Mesothelial cell of epicardium (in vitro differentiated cells): ENCODE measurements around the gene SLC2A4RG. TPM values are rescaled to one million over a fixed set of nuclear protein-coding genes. Genes with fewer than 3 reads are reported as not detected.

Source experiments
- DNase-seq, 2 experiments: peaks; one replicate each; pipeline ENCODE4 v3.0.0; 2021; ENCODE audit warnings: low spot score in 2 of 2; ENCODE audit not compliant: unreplicated experiment in 2 of 2
- H3K27ac Mint-ChIP-seq: 2 replicates; pipeline ENCODE4 v1.8.0; 2021; ENCODE audit warnings: mixed read lengths
- H3K27me3 Mint-ChIP-seq: 2 replicates; pipeline ENCODE4 v1.8.0; 2021; ENCODE audit warnings: low read depth, mixed read lengths
- H3K36me3 Mint-ChIP-seq: 2 replicates; pipeline ENCODE4 v1.8.0; 2021; ENCODE audit warnings: mixed read lengths
- H3K4me1 Mint-ChIP-seq: 2 replicates; pipeline ENCODE4 v1.8.0; 2021; ENCODE audit warnings: mixed read lengths
- H3K4me3 Mint-ChIP-seq: 2 replicates; pipeline ENCODE4 v1.8.0; 2021; ENCODE audit warnings: mild to moderate bottlenecking, moderate library complexity, mixed read lengths
- H3K9me3 Mint-ChIP-seq: 2 replicates; pipeline ENCODE4 v1.8.0; 2021; ENCODE audit warnings: mixed read lengths
- total RNA-seq: library from RNA; stranded (reverse); gene quantifications from 3 replicates; pipeline ENCODE4 v1.2.1, GENCODE V29; 2021
- TF ChIP-seq, protein P1 (sequence below): fragments of 200-600 bp; sonication (generic); IDR thresholded peaks from one replicate; pipeline ENCODE4 v1.5.0; 2021; ENCODE audit warnings: antibody characterized with exemption; ENCODE audit not compliant: unreplicated experiment

Gene SLC2A4RG
- total RNA-seq, 1 donor from 2014 or later: 122 TPM

DNA sequence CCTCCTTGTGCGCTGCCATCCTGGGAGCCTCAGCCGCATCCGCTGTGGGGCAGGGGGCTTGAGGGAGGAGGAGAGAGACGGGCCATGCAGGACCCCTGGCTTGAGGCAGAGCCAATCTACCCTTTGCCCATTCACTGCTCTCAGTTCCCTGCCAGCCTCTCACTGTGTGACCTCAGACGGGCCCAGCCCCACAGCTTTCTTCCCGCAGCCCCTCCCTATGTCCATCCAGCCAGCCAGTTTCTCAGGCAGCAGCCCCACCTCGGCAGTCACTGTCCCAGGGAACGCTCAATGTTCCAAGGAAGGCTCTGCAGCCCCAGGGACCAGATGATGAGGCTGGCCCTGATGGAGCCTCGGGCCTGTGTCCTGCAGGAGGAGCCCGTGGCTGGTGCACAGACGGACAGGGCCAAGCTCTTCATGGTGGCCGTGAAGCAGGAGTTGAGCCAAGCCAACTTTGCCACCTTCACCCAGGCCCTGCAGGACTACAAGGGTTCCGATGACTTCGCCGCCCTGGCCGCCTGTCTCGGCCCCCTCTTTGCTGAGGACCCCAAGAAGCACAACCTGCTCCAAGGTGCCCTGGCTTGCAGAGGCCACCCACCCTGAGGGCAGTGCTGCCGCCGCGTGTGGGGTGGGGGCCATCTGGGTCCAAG lies 47.0 kb upstream of the SLC2A4RG start:
- H3K4me3 Mint-ChIP-seq: no peak overlapping the region
- H3K27ac Mint-ChIP-seq: peak overlapping the region; percentile 50

DNA sequence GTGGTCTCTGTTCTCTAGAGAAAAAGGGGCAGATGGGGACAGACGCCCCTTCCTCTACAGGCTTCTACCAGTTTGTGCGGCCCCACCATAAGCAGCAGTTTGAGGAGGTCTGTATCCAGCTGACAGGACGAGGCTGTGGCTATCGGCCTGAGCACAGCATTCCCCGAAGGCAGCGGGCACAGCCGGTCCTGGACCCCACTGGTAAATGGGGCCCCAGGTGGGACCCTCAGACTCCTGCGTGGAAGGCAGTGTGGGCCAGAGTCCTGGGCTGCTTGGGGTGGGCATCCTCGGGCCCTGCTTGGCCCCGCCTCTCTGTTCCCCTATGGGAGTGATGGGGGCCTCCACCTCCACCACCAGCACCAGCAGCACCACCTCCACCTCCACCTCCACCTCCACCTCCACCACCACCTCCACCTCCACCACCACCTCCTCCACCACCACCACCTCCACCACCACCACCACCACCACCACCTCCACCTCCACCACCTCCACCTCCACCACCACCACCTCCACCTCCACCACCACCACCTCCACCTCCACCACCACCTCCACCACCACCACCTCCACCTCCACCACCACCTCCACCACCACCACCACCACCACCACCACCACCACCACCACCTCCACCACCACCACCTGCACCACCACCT lies 46.4 kb upstream of the SLC2A4RG start:
- Mint-ChIP-seq H3K36me3 (peaks cover 7% of the 10 kb centered on the region), H3K9me3 (no peaks in the 10 kb centered on the region), H3K4me3 (no peak overlapping the region), H3K4me1 (no peaks in the 10 kb centered on the region), H3K27ac (no peak overlapping the region), H3K27me3 (no peaks in the 10 kb centered on the region)
- TF ChIP-seq, protein P1, sequence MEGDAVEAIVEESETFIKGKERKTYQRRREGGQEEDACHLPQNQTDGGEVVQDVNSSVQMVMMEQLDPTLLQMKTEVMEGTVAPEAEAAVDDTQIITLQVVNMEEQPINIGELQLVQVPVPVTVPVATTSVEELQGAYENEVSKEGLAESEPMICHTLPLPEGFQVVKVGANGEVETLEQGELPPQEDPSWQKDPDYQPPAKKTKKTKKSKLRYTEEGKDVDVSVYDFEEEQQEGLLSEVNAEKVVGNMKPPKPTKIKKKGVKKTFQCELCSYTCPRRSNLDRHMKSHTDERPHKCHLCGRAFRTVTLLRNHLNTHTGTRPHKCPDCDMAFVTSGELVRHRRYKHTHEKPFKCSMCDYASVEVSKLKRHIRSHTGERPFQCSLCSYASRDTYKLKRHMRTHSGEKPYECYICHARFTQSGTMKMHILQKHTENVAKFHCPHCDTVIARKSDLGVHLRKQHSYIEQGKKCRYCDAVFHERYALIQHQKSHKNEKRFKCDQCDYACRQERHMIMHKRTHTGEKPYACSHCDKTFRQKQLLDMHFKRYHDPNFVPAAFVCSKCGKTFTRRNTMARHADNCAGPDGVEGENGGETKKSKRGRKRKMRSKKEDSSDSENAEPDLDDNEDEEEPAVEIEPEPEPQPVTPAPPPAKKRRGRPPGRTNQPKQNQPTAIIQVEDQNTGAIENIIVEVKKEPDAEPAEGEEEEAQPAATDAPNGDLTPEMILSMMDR: no peak
- DNase-seq: no peak

More for the DNA sequence above, 47.0 kb upstream of the SLC2A4RG start:
- peaks cover 7% of the 10 kb centered on the region for H3K36me3 Mint-ChIP-seq
- DNase-seq: no peak
- H3K27me3 Mint-ChIP-seq: no peaks in the 10 kb centered on the region
- no peaks in the 10 kb centered on the region for H3K4me1 Mint-ChIP-seq
- H3K9me3 Mint-ChIP-seq: no peaks in the 10 kb centered on the region
- TF ChIP-seq, protein P1: no peak

DNA sequence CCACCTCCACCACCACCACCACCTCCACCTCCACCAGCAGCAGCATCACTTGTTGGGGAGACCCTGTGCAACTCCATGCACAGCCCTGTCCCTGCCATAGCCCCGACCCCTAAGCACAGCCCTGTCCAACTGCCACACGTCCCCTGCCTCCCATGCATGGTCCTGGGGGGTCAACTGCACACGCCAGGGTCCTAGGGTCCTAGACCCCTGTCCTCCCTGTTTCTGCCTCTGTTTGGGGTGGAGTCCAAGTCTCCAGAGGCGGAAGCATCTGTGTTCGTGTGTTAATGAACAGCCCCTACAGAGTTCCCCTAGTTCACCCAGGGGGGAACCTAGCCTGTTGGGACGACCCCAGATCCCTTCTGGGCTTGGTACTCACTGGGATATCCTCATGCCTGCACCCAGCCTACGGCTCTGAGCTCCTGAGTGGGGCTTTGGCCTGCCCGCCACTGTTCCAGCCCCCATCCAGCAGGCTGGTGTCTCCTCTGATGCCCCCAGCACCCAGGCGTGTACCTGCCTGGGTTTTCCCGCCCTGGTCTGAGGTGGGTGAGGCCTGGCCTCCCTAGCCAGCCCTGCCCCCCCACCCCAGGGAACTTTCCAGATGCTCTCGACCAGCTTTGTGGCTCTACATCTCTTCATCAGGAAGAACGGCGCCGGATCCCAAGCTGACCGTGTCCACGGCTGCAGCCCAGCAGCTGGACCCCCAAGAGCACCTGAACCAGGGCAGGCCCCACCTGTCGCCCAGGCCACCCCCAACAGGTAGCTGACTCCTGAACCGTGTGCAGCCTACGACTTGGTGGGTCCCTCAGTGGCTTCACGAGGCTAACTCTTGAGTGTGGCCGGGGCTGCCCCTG lies 45.6 kb upstream of the SLC2A4RG start:
- peak overlapping the region; percentile 16 for H3K27ac Mint-ChIP-seq
- H3K27me3 Mint-ChIP-seq: no peaks in the 10 kb centered on the region
- H3K36me3 Mint-ChIP-seq: peaks cover 7% of the 10 kb centered on the region
- no peaks in the 10 kb centered on the region for H3K4me1 Mint-ChIP-seq
- DNase-seq: no peak
- TF ChIP-seq, protein P1: no peak
- no peaks in the 10 kb centered on the region for H3K9me3 Mint-ChIP-seq
- no peak overlapping the region for H3K4me3 Mint-ChIP-seq

DNA sequence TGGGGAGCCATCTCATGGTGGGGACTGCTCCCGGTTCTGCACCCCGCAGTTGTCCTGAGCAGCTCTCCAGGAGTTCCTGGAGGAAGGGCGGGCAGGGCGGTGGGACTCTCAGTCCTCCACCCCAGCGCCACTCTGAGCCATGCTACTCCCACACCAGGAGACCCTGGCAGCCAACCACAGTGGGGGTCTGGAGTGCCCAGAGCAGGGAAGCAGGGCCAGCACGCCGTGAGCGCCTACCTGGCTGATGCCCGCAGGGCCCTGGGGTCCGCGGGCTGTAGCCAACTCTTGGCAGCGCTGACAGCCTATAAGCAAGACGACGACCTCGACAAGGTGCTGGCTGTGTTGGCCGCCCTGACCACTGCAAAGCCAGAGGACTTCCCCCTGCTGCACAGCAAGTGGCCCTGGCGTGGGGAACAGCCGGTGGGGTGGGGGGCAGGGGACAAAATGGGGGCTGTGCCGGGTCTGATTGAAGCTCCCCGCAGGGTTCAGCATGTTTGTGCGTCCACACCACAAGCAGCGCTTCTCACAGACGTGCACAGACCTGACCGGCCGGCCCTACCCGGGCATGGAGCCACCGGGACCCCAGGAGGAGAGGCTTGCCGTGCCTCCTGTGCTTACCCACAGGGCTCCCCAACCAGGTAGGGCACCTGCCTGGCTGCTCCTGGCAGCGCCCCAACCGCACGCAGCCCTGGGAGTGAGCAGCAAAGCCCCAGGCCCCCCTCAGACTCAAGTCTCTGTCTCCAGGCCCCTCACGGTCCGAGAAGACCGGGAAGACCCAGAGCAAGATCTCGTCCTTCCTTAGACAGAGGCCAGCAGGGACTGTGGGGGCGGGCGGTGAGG lies 44.8 kb upstream of the SLC2A4RG start:
- TF ChIP-seq, protein P1: no peak
- Mint-ChIP-seq H3K36me3 (peaks cover 7% of the 10 kb centered on the region), H3K9me3 (no peaks in the 10 kb centered on the region), H3K4me3 (no peak overlapping the region), H3K27me3 (no peaks in the 10 kb centered on the region), H3K4me1 (no peaks in the 10 kb centered on the region), H3K27ac (no peak overlapping the region)
- no peak for DNase-seq
